Measurements from ENCODE around the gene ECPAS.

DNA sequence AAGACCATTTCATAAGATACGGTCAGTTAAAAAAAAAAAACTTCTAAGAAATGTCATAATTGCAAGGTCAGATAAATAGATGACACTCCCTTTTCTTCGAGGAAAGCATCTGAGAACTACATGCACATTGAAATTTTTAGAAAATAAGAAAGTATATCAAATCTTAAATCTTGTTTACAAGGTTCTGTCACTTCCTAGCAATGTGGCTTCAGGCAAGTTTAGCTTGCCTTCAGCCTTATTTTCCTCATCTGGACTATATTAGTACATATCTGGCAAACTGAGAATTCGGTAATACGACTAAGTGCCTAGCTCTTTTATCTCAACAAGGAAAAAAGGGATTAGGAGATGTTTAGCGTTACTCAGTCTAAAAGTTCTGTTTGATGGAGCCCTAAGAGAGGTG is 121.7 kb downstream of the ECPAS start:
- TF ChIP-seq, protein P1, sequence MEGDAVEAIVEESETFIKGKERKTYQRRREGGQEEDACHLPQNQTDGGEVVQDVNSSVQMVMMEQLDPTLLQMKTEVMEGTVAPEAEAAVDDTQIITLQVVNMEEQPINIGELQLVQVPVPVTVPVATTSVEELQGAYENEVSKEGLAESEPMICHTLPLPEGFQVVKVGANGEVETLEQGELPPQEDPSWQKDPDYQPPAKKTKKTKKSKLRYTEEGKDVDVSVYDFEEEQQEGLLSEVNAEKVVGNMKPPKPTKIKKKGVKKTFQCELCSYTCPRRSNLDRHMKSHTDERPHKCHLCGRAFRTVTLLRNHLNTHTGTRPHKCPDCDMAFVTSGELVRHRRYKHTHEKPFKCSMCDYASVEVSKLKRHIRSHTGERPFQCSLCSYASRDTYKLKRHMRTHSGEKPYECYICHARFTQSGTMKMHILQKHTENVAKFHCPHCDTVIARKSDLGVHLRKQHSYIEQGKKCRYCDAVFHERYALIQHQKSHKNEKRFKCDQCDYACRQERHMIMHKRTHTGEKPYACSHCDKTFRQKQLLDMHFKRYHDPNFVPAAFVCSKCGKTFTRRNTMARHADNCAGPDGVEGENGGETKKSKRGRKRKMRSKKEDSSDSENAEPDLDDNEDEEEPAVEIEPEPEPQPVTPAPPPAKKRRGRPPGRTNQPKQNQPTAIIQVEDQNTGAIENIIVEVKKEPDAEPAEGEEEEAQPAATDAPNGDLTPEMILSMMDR (conservative IDR thresholded peaks at IDR 0.05 in 1 of 2, IDR thresholded peaks at IDR 0.05 in 1 of 2; ENCODE audit: extremely low read depth in 1 of 2, insufficient read depth in 1 of 2, low read depth in 1 of 2, low read length in 2 of 2) = no peak
- TF ChIP-seq EZH2 (IDR thresholded peaks at IDR 0.05; ENCODE audit: borderline replicate concordance, low read length) = no peak
